ENCODE results near the gene EVI5L. TPM values are rescaled to one million over a fixed set of nuclear protein-coding genes. Genes with fewer than 3 reads are reported as not detected.
"Not testable (repeated sequence)": the region's sequence is repeated elsewhere in the genome, so short reads cannot be mapped to it uniquely, and the experiment has no call there.

Gene EVI5L
- total RNA-seq, 1 donor from 2014 or later, result 22.9 TPM

- no peak for DNase-seq
- TF ChIP-seq CTCF (IDR thresholded peaks at IDR 0.05; ENCODE audit: borderline replicate concordance), result no peak
- no peaks in the 10 kb centered on the region for H3K36me3 ChIP-seq
- H3K27ac ChIP-seq (replicated peaks), result no peak overlapping the region
- intact Hi-C loops (cut with micrococcal nuclease), result no loop called here
- H3K9me3 ChIP-seq (replicated peaks), result peaks cover 14% of the 10 kb centered on the region
- H3K4me1 ChIP-seq, result no peaks in the 10 kb centered on the region
- H3K4me3 ChIP-seq, result no peak overlapping the region
- peaks cover 65% of the 10 kb centered on the region for H3K27me3 ChIP-seq (ENCODE audit: low read depth)
These were observed 23.8 kb upstream of the EVI5L start for GRCh38 chr19:7806234-7806633.

GRCh38 chr19:7806876-7807275 is 23.1 kb upstream of the EVI5L start:
- intact Hi-C loops (cut with micrococcal nuclease), result no loop called here
- no peak for DNase-seq
- TF ChIP-seq CTCF (IDR thresholded peaks at IDR 0.05; ENCODE audit: borderline replicate concordance), result no peak
- Histone ChIP-seq H3K9me3 (replicated peaks) (peaks cover 16% of the 10 kb centered on the region), H3K27me3 (ENCODE audit: low read depth) (peaks cover 67% of the 10 kb centered on the region), H3K4me1 (no peaks in the 10 kb centered on the region), H3K27ac (replicated peaks) (no peak overlapping the region), H3K36me3 (no peaks in the 10 kb centered on the region), H3K4me3 (no peak overlapping the region)

- no peaks in the 10 kb centered on the region for H3K4me1 ChIP-seq
- H3K36me3 ChIP-seq, result no peaks in the 10 kb centered on the region
- peaks cover 55% of the 10 kb centered on the region for H3K27me3 ChIP-seq (ENCODE audit: low read depth)
- peaks cover 26% of the 10 kb centered on the region for H3K9me3 ChIP-seq (replicated peaks)
- TF ChIP-seq CTCF (IDR thresholded peaks at IDR 0.05; ENCODE audit: borderline replicate concordance), result no peak
- intact Hi-C loops (cut with micrococcal nuclease), result no loop called here
- no peak overlapping the region for H3K27ac ChIP-seq (replicated peaks)
- H3K4me3 ChIP-seq, result no peak overlapping the region
- DNase-seq, result no peak
These were observed 21.9 kb upstream of the EVI5L start for GRCh38 chr19:7808108-7808507.

GRCh38 chr19:7811989-7812388 is 18.0 kb upstream of the EVI5L start:
- peaks cover 32% of the 10 kb centered on the region for H3K27me3 ChIP-seq (ENCODE audit: low read depth)
- H3K9me3 ChIP-seq (replicated peaks), result peaks cover 42% of the 10 kb centered on the region
- intact Hi-C loops (cut with micrococcal nuclease), result no loop called here
- no peaks in the 10 kb centered on the region for H3K4me1 ChIP-seq
- H3K27ac ChIP-seq (replicated peaks), result no peak overlapping the region
- no peaks in the 10 kb centered on the region for H3K36me3 ChIP-seq
- H3K4me3 ChIP-seq, result no peak overlapping the region
- TF ChIP-seq CTCF (IDR thresholded peaks at IDR 0.05; ENCODE audit: borderline replicate concordance), result no peak
- no peak for DNase-seq

- no peak overlapping the region for H3K27ac ChIP-seq (replicated peaks)
- no peak for DNase-seq
- no peak overlapping the region for H3K4me3 ChIP-seq
- H3K27me3 ChIP-seq (ENCODE audit: low read depth), result peaks cover 26% of the 10 kb centered on the region
- intact Hi-C loops (cut with micrococcal nuclease), result no loop called here
- TF ChIP-seq CTCF (IDR thresholded peaks at IDR 0.05; ENCODE audit: borderline replicate concordance), result no peak
- no peaks in the 10 kb centered on the region for H3K4me1 ChIP-seq
- peaks cover 62% of the 10 kb centered on the region for H3K9me3 ChIP-seq (replicated peaks)
- H3K36me3 ChIP-seq, result no peaks in the 10 kb centered on the region
These were observed 14.7 kb upstream of the EVI5L start for GRCh38 chr19:7815325-7815724.

- H3K36me3 ChIP-seq; H3K27ac ChIP-seq (replicated peaks); intact Hi-C loops (cut with micrococcal nuclease); H3K4me1 ChIP-seq; DNase-seq; H3K4me3 ChIP-seq: not testable (repeated sequence)
- H3K9me3 ChIP-seq (replicated peaks), result peaks cover 55% of the 10 kb centered on the region
- peaks cover 30% of the 10 kb centered on the region for H3K27me3 ChIP-seq (ENCODE audit: low read depth)
These were observed 14.0 kb upstream of the EVI5L start for GRCh38 chr19:7816040-7816439.
